ENCODE results near the gene PHGDH.
"Not testable (repeated sequence)": the region's sequence is repeated elsewhere in the genome, so short reads cannot be mapped to it uniquely, and the experiment has no call there.

Gene PHGDH

GRCh38 chr1:119767486-119767885 is 55.8 kb downstream of the PHGDH start:
- DNase-seq = no peak

GRCh38 chr1:119768778-119769177 is 57.0 kb downstream of the PHGDH start, which contains the start of gene HMGCS2:
HMGCS2 (minus strand) TSS chr1:119768905; CDS start chr1:119768844, 61 bp downstream.
- no peak for DNase-seq

- no peak for DNase-seq
Observed at GRCh38 chr1:119771016-119771415, 59.3 kb downstream of the PHGDH start.

GRCh38 chr1:119771770-119772169 is 60.0 kb downstream of the PHGDH start:
- DNase-seq = no peak

- no peak for DNase-seq
Observed at GRCh38 chr1:119772298-119772697, 60.6 kb downstream of the PHGDH start.

GRCh38 chr1:119773711-119774241 is 62.0 kb downstream of the PHGDH start:
- no peak for DNase-seq

GRCh38 chr1:119774746-119775490 is 63.2 kb downstream of the PHGDH start:
- DNase-seq = no peak

- DNase-seq = no peak
Observed at GRCh38 chr1:119778359-119778758, 66.6 kb downstream of the PHGDH start.

- no peak for DNase-seq
Observed at GRCh38 chr1:119778886-119779560, 67.3 kb downstream of the PHGDH start.

GRCh38 chr1:119779869-119780356 is 68.2 kb downstream of the PHGDH start:
- DNase-seq = peak; percentile 76

GRCh38 chr1:119781434-119782210 is 69.9 kb downstream of the PHGDH start:
- no peak for DNase-seq

GRCh38 chr1:119782631-119783325 is 71.0 kb downstream of the PHGDH start:
- no peak for DNase-seq

- DNase-seq = no peak
Observed at GRCh38 chr1:119783354-119784185, 71.8 kb downstream of the PHGDH start.

- DNase-seq = peak; percentile 57
Observed at GRCh38 chr1:119784191-119784781, 72.6 kb downstream of the PHGDH start.

- DNase-seq = not testable (repeated sequence)
Observed at GRCh38 chr1:119786046-119786445, 74.3 kb downstream of the PHGDH start.

- DNase-seq = not testable (repeated sequence)
Observed at GRCh38 chr1:119786473-119787050, 74.8 kb downstream of the PHGDH start.

GRCh38 chr1:119787776-119788175 is 76.0 kb downstream of the PHGDH start:
- no peak for DNase-seq

- no peak for DNase-seq
Observed at GRCh38 chr1:119790451-119791198, 78.9 kb downstream of the PHGDH start.

- DNase-seq = no peak
Observed at GRCh38 chr1:119791377-119791776, 79.6 kb downstream of the PHGDH start.

All from right hindlimb (tissue), 1 donor.